WERI-Rb-1 (cell line): Measurements from ENCODE around the gene SEC23B.

Experiments used
- DNase-seq: peaks from one replicate; pipeline ENCODE4 v3.0.0-alpha.2; 2020
- H3K27ac ChIP-seq: fragments of 250-450 bp; sonication (Bioruptor Pico); 2 replicates; pipeline ENCODE4 v1.5.1; 2020; ENCODE audit warnings: mild to moderate bottlenecking, moderate library complexity
- H3K27me3 ChIP-seq: fragments of 250-450 bp; sonication (Bioruptor Pico); 2 replicates; pipeline ENCODE4 v1.5.1; 2021; ENCODE audit warnings: mild to moderate bottlenecking, low read depth, moderate library complexity; ENCODE audit not compliant: insufficient read depth, severe bottlenecking
- H3K36me3 ChIP-seq: fragments of 250-450 bp; sonication (Bioruptor Pico); 2 replicates; pipeline ENCODE4 v1.5.1; 2020; ENCODE audit warnings: mild to moderate bottlenecking, moderate library complexity
- H3K4me3 ChIP-seq: 2 replicates; pipeline ENCODE4 v1.5.1; 2011; ENCODE audit warnings: low read depth, mild to moderate bottlenecking, control low read depth, low read length
- H3K9me3 ChIP-seq: fragments of 250-450 bp; sonication (Bioruptor Pico); 2 replicates; pipeline ENCODE4 v1.5.1; 2021; ENCODE audit warnings: mild to moderate bottlenecking, moderate library complexity; ENCODE audit not compliant: severe bottlenecking
- TF ChIP-seq, protein P1 (sequence below): IDR thresholded peaks from 2 replicates; pipeline ENCODE4 v1.5.1; 2011; ENCODE audit warnings: low read depth, mild to moderate bottlenecking, control low read depth, inconsistent platforms, low read length

Gene SEC23B

DNA sequence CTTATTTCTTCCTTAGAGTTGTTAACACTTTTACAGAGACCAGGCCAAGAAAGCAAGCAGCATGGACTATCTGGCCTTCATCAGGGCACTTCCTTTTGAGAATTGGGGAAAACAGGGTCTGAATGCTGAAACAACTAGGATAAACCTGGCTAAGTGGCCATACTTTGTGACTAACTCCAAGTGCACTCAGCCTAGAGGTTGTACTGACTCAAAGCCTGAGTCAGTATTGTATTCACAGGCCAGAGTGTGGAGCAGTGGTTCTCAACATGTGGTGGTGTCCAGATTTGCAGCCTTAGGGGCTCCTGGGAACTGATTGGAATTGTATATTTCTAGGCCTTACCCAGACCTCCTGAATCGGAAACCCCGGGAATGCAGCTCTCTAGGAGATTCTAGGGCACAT lies 20.1 kb downstream of the SEC23B start:
- no peak overlapping the region for H3K27ac ChIP-seq
- no peaks in the 10 kb centered on the region for H3K27me3 ChIP-seq
- no peak for DNase-seq
- TF ChIP-seq, protein P1, sequence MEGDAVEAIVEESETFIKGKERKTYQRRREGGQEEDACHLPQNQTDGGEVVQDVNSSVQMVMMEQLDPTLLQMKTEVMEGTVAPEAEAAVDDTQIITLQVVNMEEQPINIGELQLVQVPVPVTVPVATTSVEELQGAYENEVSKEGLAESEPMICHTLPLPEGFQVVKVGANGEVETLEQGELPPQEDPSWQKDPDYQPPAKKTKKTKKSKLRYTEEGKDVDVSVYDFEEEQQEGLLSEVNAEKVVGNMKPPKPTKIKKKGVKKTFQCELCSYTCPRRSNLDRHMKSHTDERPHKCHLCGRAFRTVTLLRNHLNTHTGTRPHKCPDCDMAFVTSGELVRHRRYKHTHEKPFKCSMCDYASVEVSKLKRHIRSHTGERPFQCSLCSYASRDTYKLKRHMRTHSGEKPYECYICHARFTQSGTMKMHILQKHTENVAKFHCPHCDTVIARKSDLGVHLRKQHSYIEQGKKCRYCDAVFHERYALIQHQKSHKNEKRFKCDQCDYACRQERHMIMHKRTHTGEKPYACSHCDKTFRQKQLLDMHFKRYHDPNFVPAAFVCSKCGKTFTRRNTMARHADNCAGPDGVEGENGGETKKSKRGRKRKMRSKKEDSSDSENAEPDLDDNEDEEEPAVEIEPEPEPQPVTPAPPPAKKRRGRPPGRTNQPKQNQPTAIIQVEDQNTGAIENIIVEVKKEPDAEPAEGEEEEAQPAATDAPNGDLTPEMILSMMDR: no peak
- peaks cover 81% of the 10 kb centered on the region for H3K36me3 ChIP-seq
- H3K4me3 ChIP-seq: no peak overlapping the region
- H3K9me3 ChIP-seq: no peaks in the 10 kb centered on the region

DNA sequence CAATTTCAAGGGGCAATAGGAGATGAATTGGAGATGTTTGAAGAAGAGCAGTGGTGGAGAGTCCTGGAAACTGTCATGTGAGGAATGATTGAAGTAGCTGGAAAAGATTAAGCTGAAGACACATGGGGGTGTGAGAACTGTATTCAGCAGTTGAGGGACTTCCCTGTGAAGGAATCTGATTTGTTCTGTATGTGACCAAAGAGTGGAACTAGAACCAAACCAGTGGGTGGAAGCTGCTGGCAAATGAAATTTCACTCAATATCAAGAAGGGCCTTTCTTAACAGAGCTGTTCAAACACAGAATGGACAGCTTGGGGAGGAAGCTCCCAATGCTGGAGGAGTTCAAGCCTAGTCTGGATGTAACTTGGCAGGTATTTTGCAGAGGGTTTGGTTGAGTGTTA lies 21.3 kb downstream of the SEC23B start:
- Histone ChIP-seq H3K27me3 (no peaks in the 10 kb centered on the region), H3K9me3 (no peaks in the 10 kb centered on the region), H3K36me3 (peaks cover 91% of the 10 kb centered on the region), H3K27ac (no peak overlapping the region), H3K4me3 (no peak overlapping the region)
- no peak for DNase-seq
- TF ChIP-seq, protein P1: no peak

DNA sequence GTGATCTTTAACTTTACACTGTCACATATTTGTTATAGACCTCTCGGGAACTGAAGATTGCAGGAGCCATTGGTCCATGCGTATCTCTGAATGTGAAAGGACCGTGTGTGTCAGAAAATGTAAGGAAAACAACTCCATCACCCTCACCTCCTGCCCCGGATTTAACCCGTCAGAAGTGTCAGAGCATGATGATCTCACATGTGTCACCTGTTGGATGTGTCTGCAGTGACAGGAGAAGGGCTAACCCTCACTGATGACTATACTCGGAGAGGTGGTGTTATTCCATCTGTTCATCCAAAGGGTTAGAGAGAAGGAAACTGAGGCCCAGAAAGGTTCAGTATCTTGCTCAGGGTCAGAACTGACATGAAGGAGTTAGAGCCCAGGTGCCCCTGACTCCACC lies 24.9 kb downstream of the SEC23B start:
- H3K9me3 ChIP-seq: no peaks in the 10 kb centered on the region
- H3K36me3 ChIP-seq: peaks cover 77% of the 10 kb centered on the region
- DNase-seq: no peak
- no peak overlapping the region for H3K27ac ChIP-seq
- no peak overlapping the region for H3K4me3 ChIP-seq
- H3K27me3 ChIP-seq: no peaks in the 10 kb centered on the region
- TF ChIP-seq, protein P1: no peak

DNA sequence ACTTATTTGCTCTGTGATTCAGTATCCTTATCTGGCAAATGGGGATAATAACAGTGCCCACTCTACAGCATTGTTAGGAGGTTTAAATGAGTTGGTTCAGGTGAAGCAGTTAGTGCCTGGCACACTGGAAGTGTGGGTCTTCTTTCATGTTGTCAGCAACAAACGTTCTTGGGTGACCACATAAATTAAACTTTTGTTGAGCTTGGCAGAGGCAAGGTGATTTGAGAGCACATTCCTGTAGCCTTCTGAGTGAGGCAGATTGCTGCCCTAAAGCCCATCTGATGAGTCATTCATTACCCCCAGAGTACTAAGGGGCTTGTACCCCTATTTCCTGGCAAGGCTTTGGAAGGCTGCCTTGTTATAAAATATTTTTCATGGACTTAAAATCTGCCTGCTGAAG lies 25.8 kb downstream of the SEC23B start:
- TF ChIP-seq, protein P1: no peak
- Histone ChIP-seq H3K9me3 (no peaks in the 10 kb centered on the region), H3K4me3 (no peak overlapping the region), H3K27me3 (no peaks in the 10 kb centered on the region), H3K27ac (no peak overlapping the region), H3K36me3 (peaks cover 73% of the 10 kb centered on the region)
- no peak for DNase-seq

DNA sequence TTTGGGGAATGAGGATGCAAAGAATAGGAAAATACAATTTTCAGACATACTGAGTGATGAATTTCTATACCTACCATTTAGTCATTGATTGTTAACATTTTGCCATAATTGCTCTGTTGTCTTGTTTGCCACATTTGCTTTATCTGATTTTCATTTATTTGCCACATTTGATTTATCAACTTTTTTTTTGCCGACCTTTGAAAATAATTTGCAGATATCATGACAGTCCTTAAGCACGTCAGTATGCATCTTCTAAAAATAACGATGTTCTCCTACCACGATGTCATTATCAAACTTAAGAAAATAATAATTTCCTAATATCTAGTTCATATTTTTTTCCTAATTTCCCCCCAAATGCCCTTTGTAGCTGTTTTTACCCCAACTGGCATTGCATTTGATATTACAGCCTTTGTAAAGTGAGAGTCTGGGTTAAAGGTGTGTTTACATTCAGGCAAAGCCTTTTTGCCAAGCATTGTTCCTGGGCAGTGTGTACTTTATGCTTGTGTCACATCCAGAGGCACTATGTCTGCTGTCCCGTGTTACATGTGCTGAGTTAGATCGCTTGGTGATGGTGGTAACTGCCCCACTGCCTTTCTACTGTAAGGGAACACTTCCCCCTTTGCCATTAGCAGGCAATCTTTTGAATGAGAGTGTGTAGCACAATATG lies 26.4 kb downstream of the SEC23B start:
- no peak for DNase-seq
- no peak overlapping the region for H3K4me3 ChIP-seq
- no peak overlapping the region for H3K27ac ChIP-seq
- no peaks in the 10 kb centered on the region for H3K9me3 ChIP-seq
- no peaks in the 10 kb centered on the region for H3K27me3 ChIP-seq
- H3K36me3 ChIP-seq: peaks cover 70% of the 10 kb centered on the region
- TF ChIP-seq, protein P1: no peak

DNA sequence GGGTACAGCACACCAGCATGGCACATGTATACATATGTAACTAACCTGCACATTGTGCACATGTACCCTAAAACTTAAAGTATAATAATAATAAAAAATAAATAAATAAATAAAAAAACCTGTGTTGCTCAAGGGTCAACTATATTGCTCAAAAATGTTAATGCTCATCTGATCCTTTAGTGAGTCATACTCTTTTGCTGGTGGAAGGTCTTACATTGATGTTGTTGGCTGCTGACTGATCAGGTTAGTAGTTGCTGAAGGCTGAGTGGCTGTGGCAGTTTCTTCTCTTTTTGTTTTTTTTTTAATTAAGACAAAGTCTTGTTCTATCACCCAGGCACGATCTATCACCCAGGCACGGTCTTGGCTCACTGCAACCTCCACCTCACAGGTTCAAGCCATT lies 29.9 kb downstream of the SEC23B start:
- Histone ChIP-seq H3K27me3 (no peaks in the 10 kb centered on the region), H3K27ac (no peak overlapping the region), H3K9me3 (no peaks in the 10 kb centered on the region), H3K4me3 (no peak overlapping the region), H3K36me3 (peaks cover 63% of the 10 kb centered on the region)
- DNase-seq: no peak
- TF ChIP-seq, protein P1: no peak
